GM13977 (cell line): ENCODE results near the gene C4orf17.

ENCODE experiments used
- DNase-seq: peaks from one replicate; pipeline ENCODE4 v3.0.0; 2012; ENCODE audit warnings: low spot score
- in situ Hi-C: fragments of 300-500 bp; cut with MboI; formaldehyde crosslinking; loops from one replicate; pipeline ENCODE4 v1.12.0; 2022; ENCODE audit warnings: low sequenced_read_pairs, low pct_unique_long_range_greater_than_20kb, mixed read lengths, inconsistent platforms; ENCODE audit not compliant: unreplicated experiment
- TF ChIP-seq, protein P1 (sequence below): IDR thresholded peaks from 2 replicates; pipeline ENCODE4 v1.5.1; 2012; ENCODE audit warnings: mild to moderate bottlenecking, control low read depth; ENCODE audit not compliant: insufficient read depth; ENCODE audit errors: extremely low read depth, missing control alignments

Gene C4orf17

DNA sequence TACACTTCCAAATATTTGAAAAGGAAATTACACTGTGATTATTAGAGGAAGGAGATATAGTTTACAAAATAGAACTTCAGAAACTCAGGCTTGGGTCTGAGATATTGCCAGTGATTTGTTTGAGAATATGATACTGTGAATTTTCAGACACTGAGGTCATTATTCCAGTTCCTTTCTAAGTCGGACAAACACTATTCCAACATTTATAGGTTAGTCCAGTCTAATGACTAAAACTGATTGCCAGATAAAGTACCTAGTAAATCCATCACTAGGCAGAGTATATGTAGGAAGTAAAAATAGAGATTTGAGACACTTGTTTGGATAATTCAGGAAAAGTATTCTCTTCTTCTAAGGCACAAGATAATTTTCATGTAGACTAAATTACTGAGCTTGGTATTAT lies 77.0 kb downstream of the C4orf17 start:
- TF ChIP-seq, protein P1, sequence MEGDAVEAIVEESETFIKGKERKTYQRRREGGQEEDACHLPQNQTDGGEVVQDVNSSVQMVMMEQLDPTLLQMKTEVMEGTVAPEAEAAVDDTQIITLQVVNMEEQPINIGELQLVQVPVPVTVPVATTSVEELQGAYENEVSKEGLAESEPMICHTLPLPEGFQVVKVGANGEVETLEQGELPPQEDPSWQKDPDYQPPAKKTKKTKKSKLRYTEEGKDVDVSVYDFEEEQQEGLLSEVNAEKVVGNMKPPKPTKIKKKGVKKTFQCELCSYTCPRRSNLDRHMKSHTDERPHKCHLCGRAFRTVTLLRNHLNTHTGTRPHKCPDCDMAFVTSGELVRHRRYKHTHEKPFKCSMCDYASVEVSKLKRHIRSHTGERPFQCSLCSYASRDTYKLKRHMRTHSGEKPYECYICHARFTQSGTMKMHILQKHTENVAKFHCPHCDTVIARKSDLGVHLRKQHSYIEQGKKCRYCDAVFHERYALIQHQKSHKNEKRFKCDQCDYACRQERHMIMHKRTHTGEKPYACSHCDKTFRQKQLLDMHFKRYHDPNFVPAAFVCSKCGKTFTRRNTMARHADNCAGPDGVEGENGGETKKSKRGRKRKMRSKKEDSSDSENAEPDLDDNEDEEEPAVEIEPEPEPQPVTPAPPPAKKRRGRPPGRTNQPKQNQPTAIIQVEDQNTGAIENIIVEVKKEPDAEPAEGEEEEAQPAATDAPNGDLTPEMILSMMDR: no peak
- in situ Hi-C loops: no loop called here
- no peak for DNase-seq

- TF ChIP-seq, protein P1: no peak
- in situ Hi-C loops: no loop called here
- DNase-seq: no peak
These were observed 80.9 kb downstream of the C4orf17 start for GRCh38 chr4:99591757-99592156.
